GM19452 (cell line): ENCODE results near the gene COL15A1.

Source experiments
- ATAC-seq: cut with Tn5 transposase; IDR thresholded peaks from one replicate; pipeline ENCODE4 v1.9.1; 2021; ENCODE audit not compliant: unreplicated experiment

Gene COL15A1

DNA sequence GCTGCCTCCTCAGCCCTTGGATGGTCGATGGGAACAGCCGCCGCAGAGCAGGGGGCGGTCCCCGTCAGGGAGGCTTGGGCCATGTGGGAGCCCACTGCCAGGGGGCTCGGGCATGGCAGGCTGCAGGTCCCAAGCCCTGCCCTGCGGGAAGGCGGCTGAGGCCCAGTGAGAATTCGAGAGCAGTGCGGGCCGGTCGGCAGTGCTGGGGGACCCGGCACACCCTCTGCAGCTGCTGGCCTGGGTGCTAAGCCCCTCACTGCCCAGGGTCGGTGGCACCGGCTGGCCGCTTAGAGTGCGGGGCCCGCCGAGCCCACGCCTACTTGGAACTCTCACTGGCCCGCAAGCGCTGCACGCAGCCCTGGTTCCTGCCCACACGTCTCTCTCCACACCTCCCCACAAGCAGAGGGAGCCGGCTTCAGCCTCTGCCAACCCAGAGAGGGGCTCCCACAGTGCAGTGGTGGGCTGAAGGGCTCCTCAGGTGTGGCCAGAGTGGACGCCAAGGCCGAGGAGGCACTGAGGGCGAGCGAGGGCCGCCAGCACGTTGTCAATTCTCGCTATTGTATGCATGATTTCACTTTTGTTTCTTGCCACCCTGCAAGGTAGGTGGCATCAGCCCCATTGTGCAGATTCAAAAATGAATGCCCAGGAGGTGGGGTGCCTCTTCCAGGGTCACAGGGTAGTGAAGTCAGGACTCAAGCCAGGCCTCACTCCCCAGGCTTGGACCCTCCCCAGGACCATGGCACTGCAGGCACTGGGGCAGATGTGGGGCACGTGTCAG is 48.6 kb downstream of the COL15A1 start:
- ATAC-seq, result no peak

GRCh38 chr9:98992885-98993569 is 49.3 kb downstream of the COL15A1 start:
- ATAC-seq, result peak; percentile 43

GRCh38 chr9:98993570-98993945 is 49.9 kb downstream of the COL15A1 start:
- ATAC-seq, result peak; percentile 72

GRCh38 chr9:98994172-98995058 is 50.7 kb downstream of the COL15A1 start:
- ATAC-seq, result no peak

DNA sequence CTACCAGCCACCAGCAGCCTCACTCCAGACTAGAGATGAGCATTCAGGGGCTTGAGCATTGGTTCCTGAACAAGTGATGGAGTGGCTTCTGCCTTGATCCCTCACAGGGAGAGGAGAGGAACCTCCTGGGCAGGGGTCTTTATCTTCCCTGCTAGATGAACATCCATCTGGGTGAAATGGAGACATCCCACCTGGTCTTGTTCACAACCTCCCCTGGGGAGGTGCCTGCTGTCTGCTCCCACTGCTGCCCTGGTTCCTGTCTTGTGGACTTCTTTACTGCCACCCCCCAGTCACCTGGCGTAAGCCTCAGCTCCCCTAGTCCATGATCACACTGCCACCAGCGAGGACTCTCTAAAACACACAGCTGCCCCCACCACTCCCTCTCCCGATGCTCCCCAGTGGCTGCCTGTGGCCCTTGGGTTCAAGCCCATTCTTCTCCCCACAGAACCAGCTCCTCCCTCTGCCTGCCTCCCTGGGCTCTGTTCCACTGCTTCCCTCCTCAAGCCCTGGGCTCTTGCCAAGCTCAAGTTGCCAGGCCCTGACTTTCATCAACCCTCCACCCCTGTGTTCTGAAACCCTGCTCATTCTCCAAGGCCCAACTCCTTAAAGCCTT is 51.5 kb downstream of the COL15A1 start:
- ATAC-seq, result no peak

DNA sequence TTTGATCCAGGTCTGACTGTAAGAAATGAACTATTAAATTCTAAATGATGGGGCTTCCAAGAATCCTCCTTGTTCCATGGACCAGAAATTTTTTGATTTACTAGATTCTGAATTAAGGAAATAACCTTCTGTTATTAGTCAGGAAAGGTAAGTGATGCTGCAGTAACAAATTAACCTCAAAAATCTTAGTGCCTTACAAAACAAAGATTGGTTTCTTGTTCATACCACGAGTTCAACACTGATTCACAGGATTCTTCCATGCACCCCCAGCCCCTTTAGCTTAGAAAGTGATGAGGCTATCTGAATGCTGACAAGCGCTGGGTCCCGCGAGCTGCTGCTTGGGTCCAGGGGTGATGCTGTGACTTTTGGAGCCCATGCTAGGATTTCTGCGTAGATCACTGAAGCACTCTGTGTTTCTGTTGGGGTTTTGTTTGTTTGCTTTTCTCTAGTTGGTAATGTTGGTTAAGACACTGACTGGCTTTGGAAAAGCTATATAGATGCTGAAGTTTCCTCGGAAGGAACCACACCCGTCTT is 52.3 kb downstream of the COL15A1 start:
- ATAC-seq, result no peak

- no peak for ATAC-seq
Measured at GRCh38 chr9:98997604-98998003, 53.9 kb downstream of the COL15A1 start.

GRCh38 chr9:98998441-98999151 is 54.9 kb downstream of the COL15A1 start:
- ATAC-seq, result no peak

DNA sequence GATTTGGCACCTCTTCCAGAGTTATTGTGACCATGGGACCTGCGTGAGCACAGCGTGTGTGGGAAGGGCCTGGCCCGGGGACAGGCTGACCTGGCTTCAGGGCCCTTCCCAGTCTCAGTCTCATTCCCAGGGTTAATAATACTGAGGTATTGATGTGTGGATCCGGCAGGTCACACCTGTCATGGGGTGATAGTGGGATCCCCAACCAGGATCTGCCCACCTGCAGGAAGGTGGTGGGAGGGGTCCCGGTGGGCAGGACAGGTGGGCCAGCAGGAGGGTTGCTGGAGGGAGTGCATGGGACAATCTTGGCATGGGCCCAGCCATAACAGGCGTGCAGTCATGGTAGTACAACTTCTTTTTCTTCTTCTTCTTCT is 55.4 kb downstream of the COL15A1 start:
- no peak for ATAC-seq

- no peak for ATAC-seq
Measured at GRCh38 chr9:99000476-99001395, 57.0 kb downstream of the COL15A1 start.

GRCh38 chr9:99001892-99002291 is 58.2 kb downstream of the COL15A1 start:
- no peak for ATAC-seq

DNA sequence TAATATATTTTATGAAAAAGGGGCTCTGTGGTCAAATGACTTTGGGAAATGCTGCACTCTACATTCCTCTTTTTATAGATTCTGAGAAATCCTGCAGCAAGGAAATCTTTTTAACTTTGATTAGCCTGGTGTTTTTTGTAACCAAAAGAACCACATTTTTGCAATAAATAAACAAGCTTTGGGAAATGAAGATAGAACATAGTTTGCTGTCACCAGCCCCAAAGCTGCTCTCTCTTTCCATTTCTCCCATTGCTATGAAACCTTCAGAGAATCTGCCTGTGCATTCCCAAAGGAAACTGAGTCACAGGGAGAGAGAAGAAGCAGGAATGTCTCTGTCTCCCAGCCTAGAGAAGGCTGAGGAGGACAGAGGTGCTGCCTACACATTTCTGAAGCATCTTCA is 59.0 kb downstream of the COL15A1 start:
- no peak for ATAC-seq

DNA sequence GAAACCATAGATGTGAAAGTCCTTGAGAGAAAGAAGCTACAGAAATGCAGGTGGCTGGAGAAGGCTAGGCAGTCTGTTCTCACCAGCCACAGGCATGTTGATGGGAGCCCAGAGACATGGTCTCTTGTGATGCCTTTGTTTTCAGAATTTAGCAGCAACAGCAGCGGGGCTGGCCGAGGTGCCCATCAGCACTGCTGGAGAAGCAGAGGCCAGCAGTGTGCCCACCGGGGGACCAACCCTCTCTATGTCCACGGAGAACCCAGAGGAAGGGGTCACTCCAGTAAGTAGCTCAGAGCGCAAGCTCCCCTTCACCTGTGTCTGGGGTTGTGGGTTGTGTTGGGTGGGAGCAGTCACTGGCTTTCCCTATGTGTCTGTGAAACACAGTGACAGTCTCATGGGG is 59.6 kb downstream of the COL15A1 start:
- no peak for ATAC-seq

- no peak for ATAC-seq
Measured at GRCh38 chr9:99004115-99004514, 60.4 kb downstream of the COL15A1 start.

- ATAC-seq, result no peak
Measured at GRCh38 chr9:99004717-99005460, 61.2 kb downstream of the COL15A1 start.

GRCh38 chr9:99005651-99006050 is 61.9 kb downstream of the COL15A1 start:
- no peak for ATAC-seq

DNA sequence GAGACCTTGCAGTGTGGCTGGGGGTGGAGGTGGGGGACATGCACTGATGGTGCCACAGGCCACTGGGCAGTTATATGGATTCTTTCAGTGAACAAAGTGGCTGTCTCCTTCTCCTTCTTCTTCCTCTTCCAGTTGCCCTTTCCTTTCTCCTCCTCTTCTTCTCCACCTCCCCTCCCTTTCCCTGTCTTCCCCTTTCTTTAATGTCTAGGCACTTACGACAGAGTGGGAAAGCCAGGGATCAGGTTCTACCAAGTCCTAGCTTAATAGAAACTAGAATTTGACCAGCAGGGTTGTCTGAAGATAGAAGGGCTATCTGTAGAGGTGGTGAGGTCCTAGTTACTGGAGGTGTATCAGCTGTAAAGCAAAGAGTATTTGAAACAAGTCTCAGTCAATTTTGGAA is 62.8 kb downstream of the COL15A1 start:
- no peak for ATAC-seq

- ATAC-seq, result no peak
Measured at GRCh38 chr9:99006979-99007378, 63.3 kb downstream of the COL15A1 start.

- ATAC-seq, result no peak
Measured at GRCh38 chr9:99008203-99008602, 64.5 kb downstream of the COL15A1 start.
